Aorta (tissue), 5 donors: ENCODE measurements around the gene SYNDIG1. TPM values are rescaled to one million over a fixed set of nuclear protein-coding genes. Genes with fewer than 3 reads are reported as not detected.

Experiments
- ATAC-seq: fragments of 200-7000 bp; cut with Tn5 transposase; one replicate; pipeline ENCODE4 v1.9.1; 2022; ENCODE audit warnings: moderate library complexity; ENCODE audit not compliant: low FRiP score
- DNase-seq, 2 donors: peaks; one replicate each; pipeline ENCODE4 v3.0.0-alpha.2; 2020
- H3K27ac ChIP-seq, 2 donors: one replicate each; pipeline ENCODE4 v1.5.1; 2013; ENCODE audit warnings: low read length in 2 of 2, mild to moderate bottlenecking in 2 of 2, moderate library complexity in 2 of 2, control low read depth in 1 of 2, inconsistent platforms in 1 of 2, low read depth in 1 of 2
- H3K27me3 ChIP-seq, 2 donors: one replicate each; pipeline ENCODE4 v1.6.1; 2013; ENCODE audit warnings: control low read depth in 1 of 2, low read length in 1 of 2, mild to moderate bottlenecking in 1 of 2, moderate library complexity in 1 of 2; ENCODE audit not compliant: insufficient read depth in 2 of 2, control insufficient read depth in 1 of 2
- H3K36me3 ChIP-seq, 2 donors: one replicate each; pipeline ENCODE4 v1.6.1; 2013; ENCODE audit warnings: control low read depth in 1 of 2, low read length in 1 of 2, mild to moderate bottlenecking in 1 of 2; ENCODE audit not compliant: insufficient read depth in 2 of 2, control insufficient read depth in 1 of 2
- H3K4me1 ChIP-seq, 2 donors: one replicate each; pipeline ENCODE4 v1.6.1; 2013; ENCODE audit warnings: low read length in 2 of 2, control low read depth in 1 of 2, mild to moderate bottlenecking in 1 of 2, moderate library complexity in 1 of 2; ENCODE audit not compliant: insufficient read depth in 2 of 2, control insufficient read depth in 1 of 2
- H3K4me3 ChIP-seq, 2 donors: one replicate each; pipeline ENCODE4 v1.5.1; 2013; ENCODE audit warnings: low read length in 2 of 2, control low read depth in 1 of 2, mild to moderate bottlenecking in 1 of 2
- H3K9me3 ChIP-seq: one replicate; pipeline ENCODE4 v1.6.1; 2013; ENCODE audit warnings: mild to moderate bottlenecking, low read length; ENCODE audit not compliant: control insufficient read depth
- WGBS, 2 donors: extraction: QIAGEN DNeasy Blood & Tissue Kit; methylation state at CpG; one replicate each; pipeline ENCODE4 v1.1.7; 2013; 5-methylcytosine and 5-hydroxymethylcytosine counted together
- intact Hi-C, 2 donors: fragments of 100-400 bp; cut with DNase I; formaldehyde crosslinking; loops; one replicate each; pipeline versions ENCODE4 v1.14.2 to v1.15.0; 2022
- polyA plus RNA-seq, 2 donors: library from polyadenylated mRNA; stranded (reverse); fragments of 200-250 nt; gene quantifications; one replicate each; pipeline ENCODE4 v1.2.3, GENCODE V29; 2013
- total RNA-seq, 2 donors: library from RNA; stranded (reverse); fragmentation: NEBNext Ultra II Directional; extraction: Animal tissue kit (Norgen Biotek cat#: 25700); gene quantifications; one replicate each; pipeline ENCODE4 v1.2.1, GENCODE V29; 2021
- donor health status: healthy with polysubstance abuse.
- donor health status: Bipolar disorder and iron deficiency.
- donor health status: DM: no; HTN: no; CAD: no.
- donor health status: DM: no; HTN: no; CAD: no.
- donor health status: DM: yes; HTN: yes; CAD: no.

SYNDIG1 gene
- total and polyA plus RNA-seq, 4 donors: 1.2 to 6.2 (median 2.9) TPM

DNA sequence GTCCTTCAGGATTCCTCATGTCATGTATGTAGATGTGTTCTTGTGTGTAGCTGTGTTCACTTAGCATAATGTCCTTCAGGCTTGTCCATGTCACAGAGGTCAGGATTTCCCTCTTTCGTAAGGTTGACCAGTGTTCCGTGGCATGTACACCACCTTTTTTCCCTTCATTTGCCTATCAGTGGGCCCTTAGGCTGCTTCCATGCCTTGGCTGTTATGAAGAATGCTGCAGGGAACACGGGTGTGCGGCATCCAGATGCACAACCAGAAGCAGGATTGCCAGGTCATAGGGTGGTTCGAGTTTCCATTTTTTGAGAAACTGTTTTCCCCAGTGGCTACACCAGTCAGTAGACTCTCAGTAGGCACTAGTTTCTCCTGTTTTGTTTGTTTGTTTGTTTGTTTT is 29.2 kb downstream of the SYNDIG1 start:
- H3K27ac ChIP-seq: no peak overlapping the region
- no peak for ATAC-seq
- 96% methylated on average over 5 of the region's 5 CpGs for WGBS, 2 donors

GRCh38 chr20:24499472-24499871 is 30.0 kb downstream of the SYNDIG1 start:
- ATAC-seq: no peak
- Histone ChIP-seq H3K36me3 (no peaks in the 10 kb centered on the region), H3K9me3 (no peaks in the 10 kb centered on the region), H3K27me3 (no peaks in the 10 kb centered on the region), H3K4me3 (no peak overlapping the region), H3K27ac (no peak overlapping the region), H3K4me1 (no peaks in the 10 kb centered on the region)
- intact Hi-C loops: no loop called here
- WGBS, 2 donors: 95 to 99% methylated on average over 6 of the region's 6 CpGs
- peak in 1 of 2 donors; percentile 37 for DNase-seq

More for the DNA sequence above, 29.2 kb downstream of the SYNDIG1 start:
- Histone ChIP-seq H3K36me3 (no peaks in the 10 kb centered on the region), H3K4me1 (no peaks in the 10 kb centered on the region), H3K9me3 (no peaks in the 10 kb centered on the region), H3K27me3 (no peaks in the 10 kb centered on the region), H3K4me3 (no peak overlapping the region)
- intact Hi-C loops: no loop called here
- DNase-seq: no peak

GRCh38 chr20:24501764-24502556 is 32.5 kb downstream of the SYNDIG1 start:
- H3K27ac ChIP-seq: no peak overlapping the region

DNA sequence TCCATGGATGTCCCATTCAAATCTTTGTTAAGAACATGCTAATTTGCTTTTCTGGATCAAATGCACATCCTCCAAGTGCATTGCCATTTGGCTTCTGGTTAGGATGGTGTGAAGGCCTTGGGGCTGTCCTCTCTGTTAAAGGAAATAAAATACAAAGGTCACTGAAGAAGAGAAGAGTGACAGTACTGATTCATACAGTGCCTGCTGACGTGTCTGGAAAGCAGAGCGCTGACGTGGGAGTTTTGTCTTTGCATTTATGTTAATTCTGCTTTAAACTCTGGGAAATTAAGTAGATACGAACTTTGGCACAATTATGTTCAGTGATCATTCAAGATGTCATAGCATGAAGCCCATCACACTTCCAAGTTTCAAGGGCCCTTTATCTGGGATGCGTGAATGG is 33.2 kb downstream of the SYNDIG1 start:
- Histone ChIP-seq H3K27me3 (no peaks in the 10 kb centered on the region), H3K4me1 (no peaks in the 10 kb centered on the region), H3K9me3 (no peaks in the 10 kb centered on the region), H3K4me3 (no peak overlapping the region), H3K36me3 (no peaks in the 10 kb centered on the region), H3K27ac (no peak overlapping the region)
- no peak for ATAC-seq
- DNase-seq: no peak
- WGBS, 2 donors: 81 to 85% methylated on average over 5 of the region's 5 CpGs
- intact Hi-C loops: loop anchor here in 1 of 2 donors (10.0 kb wide), 1 partner anchor 152 kb away; no protein-coding TSS in a partner anchor

More at GRCh38 chr20:24501764-24502556, 32.5 kb downstream of the SYNDIG1 start:
- H3K36me3 ChIP-seq: no peaks in the 10 kb centered on the region
- DNase-seq: peak; percentile 73 to 81
- no peak overlapping the region for H3K4me3 ChIP-seq
- no peaks in the 10 kb centered on the region for H3K27me3 ChIP-seq
- peak; percentile 73 for ATAC-seq
- no peaks in the 10 kb centered on the region for H3K4me1 ChIP-seq
- 83 to 85% methylated on average over 15 of the region's 15 CpGs for WGBS, 2 donors
- intact Hi-C loops: loop anchor here in 1 of 2 donors (10.0 kb wide), 1 partner anchor 153 kb away; no protein-coding TSS in a partner anchor
- no peaks in the 10 kb centered on the region for H3K9me3 ChIP-seq

DNA sequence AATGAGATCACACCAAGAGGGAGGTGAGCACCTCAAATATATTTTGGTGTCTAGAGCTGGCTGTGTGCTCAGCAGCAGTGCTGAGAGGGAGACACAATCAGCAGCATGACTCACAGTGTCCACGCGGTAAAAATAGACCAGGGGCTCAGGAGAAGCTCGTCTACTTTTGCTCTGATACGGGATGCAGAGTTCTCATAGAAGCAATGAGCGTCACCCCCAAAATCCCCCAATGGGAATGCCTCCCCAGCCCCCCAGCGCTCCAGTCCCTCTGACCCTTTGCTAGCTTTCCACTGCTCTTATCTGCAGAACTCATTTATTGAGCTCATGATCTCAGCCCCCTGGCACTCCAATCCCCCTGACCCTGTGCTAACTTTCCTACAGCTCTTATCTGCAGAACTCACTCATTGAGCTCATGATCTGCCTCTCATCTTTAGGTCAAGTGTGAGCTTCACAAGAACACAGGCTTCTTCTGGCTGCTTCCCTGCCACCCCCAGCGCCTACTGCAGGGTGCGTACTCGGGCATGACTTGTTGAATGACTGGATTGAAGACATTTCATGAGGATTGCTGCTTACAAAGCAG is 34.0 kb downstream of the SYNDIG1 start:
- Histone ChIP-seq H3K4me3 (no peak overlapping the region), H3K27ac (no peak overlapping the region), H3K9me3 (no peaks in the 10 kb centered on the region), H3K36me3 (no peaks in the 10 kb centered on the region), H3K27me3 (no peaks in the 10 kb centered on the region), H3K4me1 (no peaks in the 10 kb centered on the region)
- ATAC-seq (peak; percentile 72), DNase-seq (peak in 1 of 2 donors; percentile 59)
- intact Hi-C loops: loop anchor here in 1 of 2 donors (10.0 kb wide), 1 partner anchor 151 kb away; no protein-coding TSS in a partner anchor
- 13 to 14% methylated on average over 9 of the region's 9 CpGs for WGBS, 2 donors

DNA sequence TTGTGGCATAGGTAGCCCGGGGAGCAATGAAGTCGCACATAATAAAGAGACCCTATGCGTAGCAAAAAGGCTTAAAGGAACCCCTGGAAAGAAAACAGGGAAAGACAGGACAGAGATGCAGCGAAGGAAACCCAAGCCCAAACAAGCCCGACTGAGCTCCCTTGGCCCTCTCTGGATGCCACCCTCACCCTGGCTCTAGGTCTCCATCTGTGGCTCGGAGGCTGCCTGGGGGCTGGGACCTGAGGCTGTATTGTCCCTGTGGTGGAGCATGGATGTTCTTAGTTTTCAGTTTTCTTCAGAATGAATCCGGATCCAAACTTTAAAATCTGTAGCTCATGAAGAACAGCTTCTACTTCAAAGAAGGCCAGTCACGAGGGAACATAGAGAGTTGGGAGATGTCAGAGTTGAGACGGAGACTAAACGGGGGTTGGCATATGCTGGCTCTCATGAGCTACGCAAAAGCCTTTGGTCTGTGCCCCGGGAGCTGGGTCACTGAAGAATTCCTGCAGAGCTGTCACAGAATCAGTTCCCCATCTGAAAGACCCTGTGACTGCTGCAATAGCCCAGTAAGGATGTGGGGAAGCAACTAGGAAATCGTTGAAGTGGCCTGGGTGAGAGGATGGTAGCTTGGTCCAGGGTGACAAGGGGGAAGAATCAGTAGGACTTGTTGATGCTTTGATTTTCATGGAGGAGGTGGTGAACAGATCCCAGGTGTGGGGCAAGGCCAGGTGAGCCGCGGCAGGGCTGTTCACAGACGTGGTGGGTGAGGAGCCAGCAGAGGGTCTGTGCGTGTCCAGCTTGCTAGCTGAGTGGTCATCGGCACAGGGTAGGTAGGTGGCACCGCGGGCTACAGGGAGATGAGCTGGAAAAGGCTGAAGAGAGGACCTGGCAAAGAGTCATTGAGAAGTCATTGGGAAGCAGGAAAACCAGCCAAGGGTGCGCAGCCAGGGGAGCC is 35.2 kb downstream of the SYNDIG1 start:
- 94 to 95% methylated on average over 21 of the region's 21 CpGs for WGBS, 2 donors
- ATAC-seq (no peak), DNase-seq (no peak)
- intact Hi-C loops: loop anchor here in 1 of 2 donors (10.0 kb wide), 1 partner anchor 150 kb away; no protein-coding TSS in a partner anchor
- Histone ChIP-seq H3K27me3 (no peaks in the 10 kb centered on the region), H3K4me3 (no peak overlapping the region), H3K36me3 (no peaks in the 10 kb centered on the region), H3K9me3 (no peaks in the 10 kb centered on the region), H3K27ac (no peak overlapping the region), H3K4me1 (no peaks in the 10 kb centered on the region)

DNA sequence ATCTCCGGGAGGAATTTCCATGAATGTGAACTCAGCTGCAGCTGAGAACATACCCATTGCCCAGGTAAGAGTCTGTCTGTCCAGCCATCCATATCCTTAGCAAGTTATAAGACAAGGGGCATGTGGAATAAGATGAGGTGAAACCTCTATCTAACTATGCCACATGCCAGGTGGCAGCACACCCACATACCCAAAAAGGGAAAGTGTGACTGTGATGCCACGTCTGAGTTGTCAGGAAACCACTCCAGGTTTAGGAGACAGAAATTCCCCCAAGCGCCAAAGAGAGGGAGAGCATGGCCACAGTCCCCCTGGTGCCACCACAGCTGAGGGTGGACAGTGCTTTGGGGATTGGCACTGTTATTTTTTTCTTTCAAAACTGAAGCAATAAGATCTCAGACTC is 36.7 kb downstream of the SYNDIG1 start:
- no peaks in the 10 kb centered on the region for H3K36me3 ChIP-seq
- no peaks in the 10 kb centered on the region for H3K9me3 ChIP-seq
- H3K27me3 ChIP-seq: no peaks in the 10 kb centered on the region
- no peak overlapping the region for H3K4me3 ChIP-seq
- DNase-seq (no peak), ATAC-seq (no peak)
- H3K27ac ChIP-seq: no peak overlapping the region
- WGBS, 2 donors: 61 to 80% methylated on average over 3 of the region's 3 CpGs
- H3K4me1 ChIP-seq: no peaks in the 10 kb centered on the region
- intact Hi-C loops: loop anchor here in 1 of 2 donors (10.0 kb wide), 1 partner anchor 149 kb away; no protein-coding TSS in a partner anchor

GRCh38 chr20:24506696-24507095 is 37.3 kb downstream of the SYNDIG1 start:
- H3K27ac ChIP-seq: no peak overlapping the region
- intact Hi-C loops: loop anchor here in 1 of 2 donors (10.0 kb wide), 1 partner anchor 148 kb away; no protein-coding TSS in a partner anchor
- no peak overlapping the region for H3K4me3 ChIP-seq
- H3K4me1 ChIP-seq: no peaks in the 10 kb centered on the region
- 95 to 97% methylated on average over 5 of the region's 5 CpGs for WGBS, 2 donors
- ATAC-seq: no peak
- no peaks in the 10 kb centered on the region for H3K36me3 ChIP-seq
- no peaks in the 10 kb centered on the region for H3K27me3 ChIP-seq
- DNase-seq: no peak
- H3K9me3 ChIP-seq: no peaks in the 10 kb centered on the region
